H1 (cell line): ENCODE data around the gene MOG. TPM values are rescaled to one million over a fixed set of nuclear protein-coding genes. Genes with fewer than 3 reads are reported as not detected.

Experiments used
- CTBP2 ChIP-seq: IDR thresholded peaks from 2 replicates; pipeline ENCODE4 v1.7.0; 2011; ENCODE audit warnings: borderline replicate concordance, mild to moderate bottlenecking, moderate library complexity, mixed read lengths, low read length; ENCODE audit not compliant: insufficient read depth, insufficient read length
- EP300 ChIP-seq, 2 experiments: IDR thresholded peaks; 1 replicate in 1 of 2; 2 replicates in 1 of 2; pipeline ENCODE4 v1.6.1; 2011 to 2012; ENCODE audit warnings: low read depth in 2 of 2, low read length in 2 of 2, mild to moderate bottlenecking in 2 of 2, borderline replicate concordance in 1 of 2, inconsistent platforms in 1 of 2, moderate library complexity in 1 of 2
- RXRA ChIP-seq: IDR thresholded peaks from 2 replicates; pipeline ENCODE4 v1.6.1; 2011; ENCODE audit warnings: low read depth, mild to moderate bottlenecking, low read length, moderate library complexity; ENCODE audit not compliant: insufficient read depth
- polyA plus RNA-seq, 7 experiments: library from polyadenylated mRNA; depleted of rRNA in 3 of 7; stranded (reverse) in 5 of 7; unstranded in 2 of 7; fragments of >200 nt in 5 of 7; fragments of 200-250 nt in 2 of 7; gene quantifications; 1 replicate in 5 of 7; 2 replicates in 1 of 7; 4 replicates in 1 of 7; pipeline versions ENCODE4 v1.2.1 to v1.2.3, GENCODE V29; 2011 to 2013; ENCODE audit warnings: missing spikeins in 2 of 7, mixed read lengths in 2 of 7
- total RNA-seq: library from RNA; stranded (reverse); fragmentation: NEBNext Ultra II Directional; extraction: Animal tissue kit (Norgen Biotek cat#: 25700); gene quantifications from 2 replicates; pipeline ENCODE4 v1.2.1, GENCODE V29; 2021
- TF ChIP-seq, protein P1 (sequence below): IDR thresholded peaks from 2 replicates; pipeline ENCODE4 v1.6.1; 2012; ENCODE audit warnings: inconsistent platforms
- TF ChIP-seq, protein P2 (sequence below): fragments of 300-600 bp; sonication (generic); IDR thresholded peaks from 2 replicates; pipeline ENCODE4 v1.7.1; 2012; ENCODE audit warnings: low read length, moderate library complexity, mild to moderate bottlenecking, inconsistent platforms; ENCODE audit not compliant: insufficient replicate concordance
- TF ChIP-seq, protein P3 (sequence below): IDR thresholded peaks from 2 replicates; pipeline ENCODE4 v1.6.1; 2012; ENCODE audit warnings: low read length, inconsistent platforms

Gene MOG
- total and polyA plus RNA-seq, 2 of the 8 experiments (the other 6 are each of a cell fraction or from before 2014, with no cell fraction given), result 0.17 to 0.86 TPM

DNA sequence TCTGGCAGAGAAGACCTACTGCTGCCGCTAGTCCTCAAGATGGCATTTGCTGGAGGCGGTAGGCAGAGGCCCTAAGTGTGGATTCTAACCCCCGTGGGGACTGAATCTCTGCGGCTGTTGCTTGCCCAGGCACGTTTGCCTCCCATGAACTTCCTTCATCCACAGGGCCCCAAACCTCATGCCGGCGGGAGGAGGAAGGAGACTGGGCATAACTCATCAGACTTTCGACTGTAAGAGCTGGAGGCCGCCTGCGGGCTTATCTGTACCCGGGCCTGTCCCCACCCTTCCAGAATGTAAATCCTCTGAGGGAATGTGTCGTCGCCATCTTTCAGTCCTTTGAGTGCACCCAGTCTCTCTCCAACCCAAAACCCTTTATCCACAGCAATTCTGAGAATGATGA, 23.1 kb downstream of the MOG start (continued):
- TF ChIP-seq, protein P1, sequence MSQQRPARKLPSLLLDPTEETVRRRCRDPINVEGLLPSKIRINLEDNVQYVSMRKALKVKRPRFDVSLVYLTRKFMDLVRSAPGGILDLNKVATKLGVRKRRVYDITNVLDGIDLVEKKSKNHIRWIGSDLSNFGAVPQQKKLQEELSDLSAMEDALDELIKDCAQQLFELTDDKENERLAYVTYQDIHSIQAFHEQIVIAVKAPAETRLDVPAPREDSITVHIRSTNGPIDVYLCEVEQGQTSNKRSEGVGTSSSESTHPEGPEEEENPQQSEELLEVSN, result no peak
- TF ChIP-seq EP300 (IDR thresholded peaks at IDR 0.05; ENCODE audit: borderline replicate concordance in 1 of 2, low read depth in 2 of 2, low read length in 2 of 2) (no peak), CTBP2 (no peak), RXRA (no peak)
- TF ChIP-seq, protein P2, sequence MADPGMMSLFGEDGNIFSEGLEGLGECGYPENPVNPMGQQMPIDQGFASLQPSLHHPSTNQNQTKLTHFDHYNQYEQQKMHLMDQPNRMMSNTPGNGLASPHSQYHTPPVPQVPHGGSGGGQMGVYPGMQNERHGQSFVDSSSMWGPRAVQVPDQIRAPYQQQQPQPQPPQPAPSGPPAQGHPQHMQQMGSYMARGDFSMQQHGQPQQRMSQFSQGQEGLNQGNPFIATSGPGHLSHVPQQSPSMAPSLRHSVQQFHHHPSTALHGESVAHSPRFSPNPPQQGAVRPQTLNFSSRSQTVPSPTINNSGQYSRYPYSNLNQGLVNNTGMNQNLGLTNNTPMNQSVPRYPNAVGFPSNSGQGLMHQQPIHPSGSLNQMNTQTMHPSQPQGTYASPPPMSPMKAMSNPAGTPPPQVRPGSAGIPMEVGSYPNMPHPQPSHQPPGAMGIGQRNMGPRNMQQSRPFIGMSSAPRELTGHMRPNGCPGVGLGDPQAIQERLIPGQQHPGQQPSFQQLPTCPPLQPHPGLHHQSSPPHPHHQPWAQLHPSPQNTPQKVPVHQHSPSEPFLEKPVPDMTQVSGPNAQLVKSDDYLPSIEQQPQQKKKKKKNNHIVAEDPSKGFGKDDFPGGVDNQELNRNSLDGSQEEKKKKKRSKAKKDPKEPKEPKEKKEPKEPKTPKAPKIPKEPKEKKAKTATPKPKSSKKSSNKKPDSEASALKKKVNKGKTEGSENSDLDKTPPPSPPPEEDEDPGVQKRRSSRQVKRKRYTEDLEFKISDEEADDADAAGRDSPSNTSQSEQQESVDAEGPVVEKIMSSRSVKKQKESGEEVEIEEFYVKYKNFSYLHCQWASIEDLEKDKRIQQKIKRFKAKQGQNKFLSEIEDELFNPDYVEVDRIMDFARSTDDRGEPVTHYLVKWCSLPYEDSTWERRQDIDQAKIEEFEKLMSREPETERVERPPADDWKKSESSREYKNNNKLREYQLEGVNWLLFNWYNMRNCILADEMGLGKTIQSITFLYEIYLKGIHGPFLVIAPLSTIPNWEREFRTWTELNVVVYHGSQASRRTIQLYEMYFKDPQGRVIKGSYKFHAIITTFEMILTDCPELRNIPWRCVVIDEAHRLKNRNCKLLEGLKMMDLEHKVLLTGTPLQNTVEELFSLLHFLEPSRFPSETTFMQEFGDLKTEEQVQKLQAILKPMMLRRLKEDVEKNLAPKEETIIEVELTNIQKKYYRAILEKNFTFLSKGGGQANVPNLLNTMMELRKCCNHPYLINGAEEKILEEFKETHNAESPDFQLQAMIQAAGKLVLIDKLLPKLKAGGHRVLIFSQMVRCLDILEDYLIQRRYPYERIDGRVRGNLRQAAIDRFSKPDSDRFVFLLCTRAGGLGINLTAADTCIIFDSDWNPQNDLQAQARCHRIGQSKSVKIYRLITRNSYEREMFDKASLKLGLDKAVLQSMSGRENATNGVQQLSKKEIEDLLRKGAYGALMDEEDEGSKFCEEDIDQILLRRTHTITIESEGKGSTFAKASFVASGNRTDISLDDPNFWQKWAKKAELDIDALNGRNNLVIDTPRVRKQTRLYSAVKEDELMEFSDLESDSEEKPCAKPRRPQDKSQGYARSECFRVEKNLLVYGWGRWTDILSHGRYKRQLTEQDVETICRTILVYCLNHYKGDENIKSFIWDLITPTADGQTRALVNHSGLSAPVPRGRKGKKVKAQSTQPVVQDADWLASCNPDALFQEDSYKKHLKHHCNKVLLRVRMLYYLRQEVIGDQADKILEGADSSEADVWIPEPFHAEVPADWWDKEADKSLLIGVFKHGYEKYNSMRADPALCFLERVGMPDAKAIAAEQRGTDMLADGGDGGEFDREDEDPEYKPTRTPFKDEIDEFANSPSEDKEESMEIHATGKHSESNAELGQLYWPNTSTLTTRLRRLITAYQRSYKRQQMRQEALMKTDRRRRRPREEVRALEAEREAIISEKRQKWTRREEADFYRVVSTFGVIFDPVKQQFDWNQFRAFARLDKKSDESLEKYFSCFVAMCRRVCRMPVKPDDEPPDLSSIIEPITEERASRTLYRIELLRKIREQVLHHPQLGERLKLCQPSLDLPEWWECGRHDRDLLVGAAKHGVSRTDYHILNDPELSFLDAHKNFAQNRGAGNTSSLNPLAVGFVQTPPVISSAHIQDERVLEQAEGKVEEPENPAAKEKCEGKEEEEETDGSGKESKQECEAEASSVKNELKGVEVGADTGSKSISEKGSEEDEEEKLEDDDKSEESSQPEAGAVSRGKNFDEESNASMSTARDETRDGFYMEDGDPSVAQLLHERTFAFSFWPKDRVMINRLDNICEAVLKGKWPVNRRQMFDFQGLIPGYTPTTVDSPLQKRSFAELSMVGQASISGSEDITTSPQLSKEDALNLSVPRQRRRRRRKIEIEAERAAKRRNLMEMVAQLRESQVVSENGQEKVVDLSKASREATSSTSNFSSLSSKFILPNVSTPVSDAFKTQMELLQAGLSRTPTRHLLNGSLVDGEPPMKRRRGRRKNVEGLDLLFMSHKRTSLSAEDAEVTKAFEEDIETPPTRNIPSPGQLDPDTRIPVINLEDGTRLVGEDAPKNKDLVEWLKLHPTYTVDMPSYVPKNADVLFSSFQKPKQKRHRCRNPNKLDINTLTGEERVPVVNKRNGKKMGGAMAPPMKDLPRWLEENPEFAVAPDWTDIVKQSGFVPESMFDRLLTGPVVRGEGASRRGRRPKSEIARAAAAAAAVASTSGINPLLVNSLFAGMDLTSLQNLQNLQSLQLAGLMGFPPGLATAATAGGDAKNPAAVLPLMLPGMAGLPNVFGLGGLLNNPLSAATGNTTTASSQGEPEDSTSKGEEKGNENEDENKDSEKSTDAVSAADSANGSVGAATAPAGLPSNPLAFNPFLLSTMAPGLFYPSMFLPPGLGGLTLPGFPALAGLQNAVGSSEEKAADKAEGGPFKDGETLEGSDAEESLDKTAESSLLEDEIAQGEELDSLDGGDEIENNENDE, result no peak
- TF ChIP-seq, protein P3, sequence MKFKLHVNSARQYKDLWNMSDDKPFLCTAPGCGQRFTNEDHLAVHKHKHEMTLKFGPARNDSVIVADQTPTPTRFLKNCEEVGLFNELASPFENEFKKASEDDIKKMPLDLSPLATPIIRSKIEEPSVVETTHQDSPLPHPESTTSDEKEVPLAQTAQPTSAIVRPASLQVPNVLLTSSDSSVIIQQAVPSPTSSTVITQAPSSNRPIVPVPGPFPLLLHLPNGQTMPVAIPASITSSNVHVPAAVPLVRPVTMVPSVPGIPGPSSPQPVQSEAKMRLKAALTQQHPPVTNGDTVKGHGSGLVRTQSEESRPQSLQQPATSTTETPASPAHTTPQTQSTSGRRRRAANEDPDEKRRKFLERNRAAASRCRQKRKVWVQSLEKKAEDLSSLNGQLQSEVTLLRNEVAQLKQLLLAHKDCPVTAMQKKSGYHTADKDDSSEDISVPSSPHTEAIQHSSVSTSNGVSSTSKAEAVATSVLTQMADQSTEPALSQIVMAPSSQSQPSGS, result no peak
- TF ChIP-seq, all 59 proteins: peak for 0
